Middle frontal gyrus (tissue), 1 donor: ENCODE data around the gene TMEM132A.

Source experiments
- DNase-seq: peaks from one replicate; pipeline ENCODE4 v3.0.0-alpha.2; 2015; ENCODE audit warnings: low spot score; ENCODE audit errors: extremely low spot score

Gene TMEM132A

DNA sequence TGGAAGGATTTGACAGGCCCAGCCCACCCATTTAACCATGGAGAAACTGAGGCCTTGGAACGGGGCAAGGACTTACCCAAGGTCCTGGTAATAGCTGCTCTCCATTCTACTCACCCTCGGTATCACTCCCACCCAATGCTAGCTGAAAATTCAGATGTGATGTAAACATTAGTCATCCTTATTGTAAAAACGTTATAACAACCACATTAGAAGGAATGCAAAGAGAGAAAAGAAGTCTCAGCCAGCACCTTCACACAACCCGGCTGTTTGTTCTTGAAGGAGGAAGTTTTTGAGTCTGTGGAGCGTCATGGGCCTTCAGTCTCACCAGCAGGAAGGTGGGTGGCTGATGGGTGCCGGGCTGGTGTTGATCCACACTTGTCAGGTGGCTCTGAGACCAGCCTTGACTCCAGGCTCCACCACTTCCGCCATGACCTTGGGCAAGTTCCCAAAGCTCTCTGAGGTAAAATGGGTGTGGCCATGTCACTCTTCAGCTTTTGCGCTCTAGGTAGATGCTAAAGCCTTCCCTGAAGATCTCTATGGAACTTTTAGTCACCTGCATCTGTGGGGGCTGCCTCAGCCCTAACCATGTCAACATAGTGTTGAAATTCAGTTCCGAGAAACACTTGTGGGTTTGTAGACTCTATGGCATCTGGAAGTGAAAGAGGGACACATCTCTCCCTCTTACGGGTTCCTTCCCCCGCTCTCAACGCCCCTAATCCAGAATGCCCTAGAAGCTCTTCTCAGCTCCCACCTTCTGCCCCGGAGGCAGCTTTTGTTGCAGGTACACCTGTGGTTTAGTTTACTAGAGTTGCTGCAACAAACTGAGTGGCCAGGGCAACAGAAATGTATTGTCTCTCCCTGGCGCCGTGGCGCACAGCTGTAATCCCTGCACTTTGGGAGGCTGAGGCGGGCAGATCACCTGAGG lies 62.0 kb downstream of the TMEM132A start:
- no peak for DNase-seq
